Peyer's patch (tissue), 4 donors: ENCODE results near the gene ARHGAP35.

Source experiments
- POLR2A ChIP-seq, 2 donors: fragments of 450-650 bp; IDR thresholded peaks; one replicate each; pipeline ENCODE4 v1.5.1; 2017; ENCODE audit warnings: antibody characterized with exemption in 2 of 2, mild to moderate bottlenecking in 2 of 2, moderate library complexity in 2 of 2
- TF ChIP-seq, protein P1 (sequence below), 6 experiments: fragments of 450-650 bp in 4 of 6; fragments of 200-600 bp in 2 of 6; sonication (generic) in 1 of 6; IDR thresholded peaks; one replicate each; pipeline ENCODE4 v1.5.1; 2017 to 2019; ENCODE audit warnings: antibody characterized with exemption in 6 of 6, mild to moderate bottlenecking in 3 of 6, moderate library complexity in 1 of 6

DNA sequence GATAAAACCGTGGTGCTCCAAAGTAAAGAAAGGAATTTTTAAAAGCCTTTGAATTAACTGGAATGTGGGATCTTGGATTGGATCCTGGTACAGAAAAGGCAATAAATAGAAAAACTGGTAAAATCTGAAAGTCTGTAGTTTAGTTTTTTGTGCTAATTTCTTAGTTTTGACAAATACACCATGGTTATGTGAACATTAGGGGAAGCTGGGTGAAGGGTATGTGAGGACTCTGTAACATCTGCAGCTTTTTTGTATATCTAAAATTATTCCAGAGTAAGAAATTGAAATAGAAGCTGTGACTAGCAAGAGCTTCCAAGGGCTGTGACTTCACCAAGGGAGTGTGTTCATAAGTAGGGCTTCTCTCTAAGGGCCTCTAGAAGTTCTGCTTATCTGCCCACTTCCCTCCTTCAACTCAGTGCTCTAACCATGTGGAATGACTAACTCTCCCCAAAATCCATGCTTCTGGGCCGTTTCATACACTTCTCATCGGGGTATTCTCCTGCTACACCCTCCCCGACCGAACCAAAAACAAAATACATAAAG is 26.5 kb downstream of the ARHGAP35 start:
- TF ChIP-seq, protein P1, sequence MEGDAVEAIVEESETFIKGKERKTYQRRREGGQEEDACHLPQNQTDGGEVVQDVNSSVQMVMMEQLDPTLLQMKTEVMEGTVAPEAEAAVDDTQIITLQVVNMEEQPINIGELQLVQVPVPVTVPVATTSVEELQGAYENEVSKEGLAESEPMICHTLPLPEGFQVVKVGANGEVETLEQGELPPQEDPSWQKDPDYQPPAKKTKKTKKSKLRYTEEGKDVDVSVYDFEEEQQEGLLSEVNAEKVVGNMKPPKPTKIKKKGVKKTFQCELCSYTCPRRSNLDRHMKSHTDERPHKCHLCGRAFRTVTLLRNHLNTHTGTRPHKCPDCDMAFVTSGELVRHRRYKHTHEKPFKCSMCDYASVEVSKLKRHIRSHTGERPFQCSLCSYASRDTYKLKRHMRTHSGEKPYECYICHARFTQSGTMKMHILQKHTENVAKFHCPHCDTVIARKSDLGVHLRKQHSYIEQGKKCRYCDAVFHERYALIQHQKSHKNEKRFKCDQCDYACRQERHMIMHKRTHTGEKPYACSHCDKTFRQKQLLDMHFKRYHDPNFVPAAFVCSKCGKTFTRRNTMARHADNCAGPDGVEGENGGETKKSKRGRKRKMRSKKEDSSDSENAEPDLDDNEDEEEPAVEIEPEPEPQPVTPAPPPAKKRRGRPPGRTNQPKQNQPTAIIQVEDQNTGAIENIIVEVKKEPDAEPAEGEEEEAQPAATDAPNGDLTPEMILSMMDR (IDR thresholded peaks at IDR 0.05), result no peak
- no peak for TF ChIP-seq POLR2A (IDR thresholded peaks at IDR 0.05)
